ENCODE measurements around the gene C3orf49.

Gene C3orf49

GRCh38 chr3:63819151-63819398 lies at the start of gene C3orf49:
Gene C3orf49, plus strand, starts transcription at chr3:63819299. Its CDS starts 173 bp downstream, at chr3:63819472.
- no peak for DNase-seq

GRCh38 chr3:63774781-63775180 lies 44.3 kb upstream of the C3orf49 start:
- DNase-seq, result no peak

GRCh38 chr3:63779227-63779626 lies 39.9 kb upstream of the C3orf49 start:
- DNase-seq, result no peak

GRCh38 chr3:63791974-63792373 lies 27.1 kb upstream of the C3orf49 start:
- peak; percentile 22 for DNase-seq

- DNase-seq, result no peak
These were observed 23.7 kb upstream of the C3orf49 start for GRCh38 chr3:63795438-63795837.

- DNase-seq, result no peak
These were observed 20.6 kb upstream of the C3orf49 start for GRCh38 chr3:63798544-63798943.

- DNase-seq, result no peak
These were observed 20.1 kb upstream of the C3orf49 start for GRCh38 chr3:63798949-63799348.

- DNase-seq, result no peak
These were observed 19.0 kb upstream of the C3orf49 start for GRCh38 chr3:63800097-63800496.

GRCh38 chr3:63803911-63804310 lies 15.2 kb upstream of the C3orf49 start:
- no peak for DNase-seq

GRCh38 chr3:63807961-63808565 lies 11.0 kb upstream of the C3orf49 start:
- DNase-seq, result no peak

- no peak for DNase-seq
These were observed 10.5 kb upstream of the C3orf49 start for GRCh38 chr3:63808633-63809032.

GRCh38 chr3:63809607-63810006 lies 9.5 kb upstream of the C3orf49 start:
- DNase-seq, result no peak

- DNase-seq, result no peak
These were observed 4.9 kb upstream of the C3orf49 start for GRCh38 chr3:63814237-63814636.

GRCh38 chr3:63817225-63817624 lies 1.9 kb upstream of the C3orf49 start:
- DNase-seq, result no peak

- peak; percentile 65 for DNase-seq
These were observed 583 bp upstream of the C3orf49 start for GRCh38 chr3:63818282-63819150.

- no peak for DNase-seq
These were observed 5.2 kb downstream of the C3orf49 start for GRCh38 chr3:63824309-63824708.

GRCh38 chr3:63830526-63830925 lies 11.4 kb downstream of the C3orf49 start:
- DNase-seq, result no peak

GRCh38 chr3:63832395-63832794 lies 13.3 kb downstream of the C3orf49 start:
- DNase-seq, result no peak

- no peak for DNase-seq
These were observed 22.6 kb downstream of the C3orf49 start for GRCh38 chr3:63841704-63842103.

- no peak for DNase-seq
These were observed 23.0 kb downstream of the C3orf49 start for GRCh38 chr3:63842127-63842526.

- DNase-seq, result no peak
These were observed 26.1 kb downstream of the C3orf49 start for GRCh38 chr3:63845215-63845614.

GRCh38 chr3:63847718-63848450 lies 28.8 kb downstream of the C3orf49 start:
- no peak for DNase-seq

GRCh38 chr3:63849175-63849574 lies 30.1 kb downstream of the C3orf49 start:
- DNase-seq, result no peak

GRCh38 chr3:63851287-63851686 lies 32.2 kb downstream of the C3orf49 start:
- DNase-seq, result no peak
